Measurements from ENCODE around the gene ATF5. TPM values are rescaled to one million over a fixed set of nuclear protein-coding genes. Genes with fewer than 3 reads are reported as not detected.
A peak's percentile ranks its signal among the peaks of the same experiment; 100 is the strongest.

Gene ATF5
- total and polyA plus RNA-seq, 2 of the 13 experiments (the other 11 are each of a cell fraction or from before 2014, with no cell fraction given) = 5.2 to 10.3 TPM

DNA sequence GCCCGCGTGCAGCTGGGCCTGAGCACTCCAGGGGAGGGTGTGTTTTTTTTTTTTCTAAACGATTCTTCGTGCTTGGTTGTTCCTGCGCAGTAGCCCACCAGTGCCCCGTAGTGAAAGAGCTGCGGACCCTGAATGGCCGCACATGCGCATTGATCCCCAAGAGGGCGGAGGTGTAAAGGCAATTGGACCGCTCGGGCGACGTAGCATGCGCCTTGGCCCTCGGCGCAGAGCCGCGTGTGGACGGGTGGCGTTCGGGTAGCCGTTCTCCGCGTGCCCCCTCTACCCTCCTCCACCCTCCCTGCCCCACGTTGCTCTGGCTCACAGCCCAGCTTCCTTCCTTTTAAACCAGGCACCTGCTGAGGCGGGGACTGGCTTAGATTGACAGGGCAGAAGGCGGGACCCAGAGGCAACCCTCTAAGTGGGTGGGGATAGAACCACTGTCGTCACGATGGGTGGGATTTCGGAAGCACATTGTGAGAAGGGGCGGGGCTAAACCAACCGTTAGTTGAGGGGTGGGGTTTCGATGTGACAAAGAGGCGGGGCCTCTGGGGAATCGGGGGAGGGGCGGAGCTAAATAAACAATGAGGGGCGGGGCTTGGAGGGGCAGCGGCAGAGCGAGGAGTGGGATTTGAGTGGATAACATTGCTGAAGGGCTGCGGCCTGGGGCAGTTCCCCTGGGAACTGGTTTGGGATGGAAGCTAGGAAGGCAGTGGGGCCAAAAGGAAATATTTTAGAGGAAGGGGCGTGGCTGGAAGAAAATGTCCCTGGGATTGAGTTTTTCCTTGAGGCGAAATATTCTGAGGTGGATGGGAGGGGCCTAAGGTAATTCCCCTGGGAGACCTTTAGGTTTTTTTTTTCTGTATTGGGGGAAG lies 842 bp downstream of the ATF5 start (continued):
- peak; percentile 54; the same call in 1 of the 2 replicates for TF ChIP-seq WIZ (CRISPR knock-in tag; IDR thresholded peaks at IDR 0.05)
- 0 out of 2 replicates have a peak, but pooled peaks have one; percentile 68 for TF ChIP-seq ZFAT (CRISPR knock-in tag; conservative IDR thresholded peaks at IDR 0.05)
- TF ChIP-seq PAX8 (CRISPR knock-in tag; IDR thresholded peaks at IDR 0.05; ENCODE audit: borderline replicate concordance) = no peak
- TF ChIP-seq, protein P1, sequence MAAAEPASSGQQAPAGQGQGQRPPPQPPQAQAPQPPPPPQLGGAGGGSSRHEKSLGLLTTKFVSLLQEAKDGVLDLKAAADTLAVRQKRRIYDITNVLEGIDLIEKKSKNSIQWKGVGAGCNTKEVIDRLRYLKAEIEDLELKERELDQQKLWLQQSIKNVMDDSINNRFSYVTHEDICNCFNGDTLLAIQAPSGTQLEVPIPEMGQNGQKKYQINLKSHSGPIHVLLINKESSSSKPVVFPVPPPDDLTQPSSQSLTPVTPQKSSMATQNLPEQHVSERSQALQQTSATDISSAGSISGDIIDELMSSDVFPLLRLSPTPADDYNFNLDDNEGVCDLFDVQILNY (CRISPR knock-in tag; conservative IDR thresholded peaks at IDR 0.05) = peak; percentile 58; the same call in 1 of the 2 replicates
- TF ChIP-seq, protein P2, sequence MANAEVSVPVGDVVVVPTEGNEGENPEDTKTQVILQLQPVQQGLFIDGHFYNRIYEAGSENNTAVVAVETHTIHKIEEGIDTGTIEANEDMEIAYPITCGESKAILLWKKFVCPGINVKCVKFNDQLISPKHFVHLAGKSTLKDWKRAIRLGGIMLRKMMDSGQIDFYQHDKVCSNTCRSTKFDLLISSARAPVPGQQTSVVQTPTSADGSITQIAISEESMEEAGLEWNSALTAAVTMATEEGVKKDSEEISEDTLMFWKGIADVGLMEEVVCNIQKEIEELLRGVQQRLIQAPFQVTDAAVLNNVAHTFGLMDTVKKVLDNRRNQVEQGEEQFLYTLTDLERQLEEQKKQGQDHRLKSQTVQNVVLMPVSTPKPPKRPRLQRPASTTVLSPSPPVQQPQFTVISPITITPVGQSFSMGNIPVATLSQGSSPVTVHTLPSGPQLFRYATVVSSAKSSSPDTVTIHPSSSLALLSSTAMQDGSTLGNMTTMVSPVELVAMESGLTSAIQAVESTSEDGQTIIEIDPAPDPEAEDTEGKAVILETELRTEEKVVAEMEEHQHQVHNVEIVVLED (CRISPR knock-in tag; IDR thresholded peaks at IDR 0.05; ENCODE audit: borderline replicate concordance) = peak; percentile 74; the same call in 1 of the 2 replicates
- TF ChIP-seq ZNF724P (CRISPR knock-in tag; IDR thresholded peaks at IDR 0.05; ENCODE audit: borderline replicate concordance) = peak; percentile 70; the same call in 1 of the 2 replicates
- TF ChIP-seq, protein P3, sequence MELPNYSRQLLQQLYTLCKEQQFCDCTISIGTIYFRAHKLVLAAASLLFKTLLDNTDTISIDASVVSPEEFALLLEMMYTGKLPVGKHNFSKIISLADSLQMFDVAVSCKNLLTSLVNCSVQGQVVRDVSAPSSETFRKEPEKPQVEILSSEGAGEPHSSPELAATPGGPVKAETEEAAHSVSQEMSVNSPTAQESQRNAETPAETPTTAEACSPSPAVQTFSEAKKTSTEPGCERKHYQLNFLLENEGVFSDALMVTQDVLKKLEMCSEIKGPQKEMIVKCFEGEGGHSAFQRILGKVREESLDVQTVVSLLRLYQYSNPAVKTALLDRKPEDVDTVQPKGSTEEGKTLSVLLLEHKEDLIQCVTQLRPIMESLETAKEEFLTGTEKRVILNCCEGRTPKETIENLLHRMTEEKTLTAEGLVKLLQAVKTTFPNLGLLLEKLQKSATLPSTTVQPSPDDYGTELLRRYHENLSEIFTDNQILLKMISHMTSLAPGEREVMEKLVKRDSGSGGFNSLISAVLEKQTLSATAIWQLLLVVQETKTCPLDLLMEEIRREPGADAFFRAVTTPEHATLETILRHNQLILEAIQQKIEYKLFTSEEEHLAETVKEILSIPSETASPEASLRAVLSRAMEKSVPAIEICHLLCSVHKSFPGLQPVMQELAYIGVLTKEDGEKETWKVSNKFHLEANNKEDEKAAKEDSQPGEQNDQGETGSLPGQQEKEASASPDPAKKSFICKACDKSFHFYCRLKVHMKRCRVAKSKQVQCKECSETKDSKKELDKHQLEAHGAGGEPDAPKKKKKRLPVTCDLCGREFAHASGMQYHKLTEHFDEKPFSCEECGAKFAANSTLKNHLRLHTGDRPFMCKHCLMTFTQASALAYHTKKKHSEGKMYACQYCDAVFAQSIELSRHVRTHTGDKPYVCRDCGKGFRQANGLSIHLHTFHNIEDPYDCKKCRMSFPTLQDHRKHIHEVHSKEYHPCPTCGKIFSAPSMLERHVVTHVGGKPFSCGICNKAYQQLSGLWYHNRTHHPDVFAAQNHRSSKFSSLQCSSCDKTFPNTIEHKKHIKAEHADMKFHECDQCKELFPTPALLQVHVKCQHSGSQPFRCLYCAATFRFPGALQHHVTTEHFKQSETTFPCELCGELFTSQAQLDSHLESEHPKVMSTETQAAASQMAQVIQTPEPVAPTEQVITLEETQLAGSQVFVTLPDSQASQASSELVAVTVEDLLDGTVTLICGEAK (IDR thresholded peaks at IDR 0.05) = no peak
- TF ChIP-seq, protein P3 (CRISPR knock-in tag; IDR thresholded peaks at IDR 0.05) = peak; percentile 15; the same call in 1 of the 2 replicates
- TF ChIP-seq, protein P4, sequence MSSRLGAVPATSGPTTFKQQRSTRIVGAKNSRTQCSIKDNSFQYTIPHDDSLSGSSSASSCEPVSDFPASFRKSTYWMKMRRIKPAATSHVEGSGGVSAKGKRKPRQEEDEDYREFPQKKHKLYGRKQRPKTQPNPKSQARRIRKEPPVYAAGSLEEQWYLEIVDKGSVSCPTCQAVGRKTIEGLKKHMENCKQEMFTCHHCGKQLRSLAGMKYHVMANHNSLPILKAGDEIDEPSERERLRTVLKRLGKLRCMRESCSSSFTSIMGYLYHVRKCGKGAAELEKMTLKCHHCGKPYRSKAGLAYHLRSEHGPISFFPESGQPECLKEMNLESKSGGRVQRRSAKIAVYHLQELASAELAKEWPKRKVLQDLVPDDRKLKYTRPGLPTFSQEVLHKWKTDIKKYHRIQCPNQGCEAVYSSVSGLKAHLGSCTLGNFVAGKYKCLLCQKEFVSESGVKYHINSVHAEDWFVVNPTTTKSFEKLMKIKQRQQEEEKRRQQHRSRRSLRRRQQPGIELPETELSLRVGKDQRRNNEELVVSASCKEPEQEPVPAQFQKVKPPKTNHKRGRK (CRISPR knock-in tag; IDR thresholded peaks at IDR 0.05) = no peak
- TF ChIP-seq ZNF619 (CRISPR knock-in tag; IDR thresholded peaks at IDR 0.05) = 0 out of 2 replicates have a peak, but pooled peaks have one; percentile 42
- peak; percentile 75; the same call in 1 of the 2 replicates for TF ChIP-seq TAF1 (CRISPR knock-in tag; IDR thresholded peaks at IDR 0.05)
- TF ChIP-seq FOXK1 (CRISPR knock-in tag; IDR thresholded peaks at IDR 0.05; ENCODE audit: borderline replicate concordance, low read depth) = no peak
- TF ChIP-seq RBM22 (optimal IDR thresholded peaks at IDR 0.05; ENCODE audit: low read length) = peak; percentile 65
- peak; percentile 92 for TF ChIP-seq RBFOX2 (IDR thresholded peaks at IDR 0.05; ENCODE audit: low read depth, low read length)
- peak; percentile 95 for TF ChIP-seq ZNF749 (CRISPR knock-in tag; IDR thresholded peaks at IDR 0.05; ENCODE audit: borderline replicate concordance)
